Ramos (cell line): ENCODE data around the gene TUBGCP5.
"Not testable (repeated sequence)": the region's sequence is repeated elsewhere in the genome, so short reads cannot be mapped to it uniquely, and the experiment has no call there.

Experiments
- in situ Hi-C: fragments of 300-500 bp; cut with MboI; formaldehyde crosslinking; loops from one replicate; pipeline ENCODE4 v1.14.3; 2022; ENCODE audit warnings: low sequenced_read_pairs; ENCODE audit not compliant: unreplicated experiment

Gene TUBGCP5

GRCh38 chr15:23043987-23044386 lies 4.6 kb upstream of the TUBGCP5 start:
- in situ Hi-C loops = not testable (repeated sequence)

- in situ Hi-C loops = not testable (repeated sequence)
These were observed 4.2 kb upstream of the TUBGCP5 start for GRCh38 chr15:23043535-23043934.

- in situ Hi-C loops = not testable (repeated sequence)
These were observed 2.4 kb upstream of the TUBGCP5 start for GRCh38 chr15:23041736-23042135.

GRCh38 chr15:23039917-23040281 lies 530 bp upstream of the TUBGCP5 start:
- in situ Hi-C loops = no loop called here

- in situ Hi-C loops = no loop called here
These were observed 635 bp downstream of the TUBGCP5 start for GRCh38 chr15:23038726-23039142.

- in situ Hi-C loops = no loop called here
These were observed 3.3 kb downstream of the TUBGCP5 start for GRCh38 chr15:23035964-23036566.

GRCh38 chr15:23033979-23034378 lies 5.4 kb downstream of the TUBGCP5 start:
- in situ Hi-C loops = no loop called here

GRCh38 chr15:23026218-23026617 lies 13.2 kb downstream of the TUBGCP5 start:
- in situ Hi-C loops = no loop called here

- in situ Hi-C loops = no loop called here
These were observed 17.2 kb downstream of the TUBGCP5 start for GRCh38 chr15:23022156-23022555.

- in situ Hi-C loops = loop anchor here (10.0 kb wide), 1 partner anchor 60 kb away; no protein-coding TSS in a partner anchor
These were observed 24.9 kb downstream of the TUBGCP5 start for GRCh38 chr15:23014394-23015000.

GRCh38 chr15:23013681-23014080 lies 25.7 kb downstream of the TUBGCP5 start:
- in situ Hi-C loops = loop anchor here (10.0 kb wide), 1 partner anchor 61 kb away; no protein-coding TSS in a partner anchor

GRCh38 chr15:23012616-23013015 lies 26.8 kb downstream of the TUBGCP5 start:
- in situ Hi-C loops = loop anchor here (10.0 kb wide), 1 partner anchor 62 kb away; no protein-coding TSS in a partner anchor

- in situ Hi-C loops = no loop called here
These were observed 35.6 kb downstream of the TUBGCP5 start for GRCh38 chr15:23003736-23004135.

GRCh38 chr15:23002920-23003319 lies 36.4 kb downstream of the TUBGCP5 start:
- in situ Hi-C loops = no loop called here

- in situ Hi-C loops = no loop called here
These were observed 43.6 kb downstream of the TUBGCP5 start for GRCh38 chr15:22995795-22996194.

GRCh38 chr15:22992024-22992326 lies 47.4 kb downstream of the TUBGCP5 start:
- in situ Hi-C loops = no loop called here

- in situ Hi-C loops = no loop called here
These were observed 49.5 kb downstream of the TUBGCP5 start for GRCh38 chr15:22989576-22990477.

- in situ Hi-C loops = no loop called here
These were observed 50.6 kb downstream of the TUBGCP5 start for GRCh38 chr15:22988811-22989210.

GRCh38 chr15:22981931-22982330 lies 57.4 kb downstream of the TUBGCP5 start:
- in situ Hi-C loops = not testable (repeated sequence)

- in situ Hi-C loops = no loop called here
These were observed 58.1 kb downstream of the TUBGCP5 start for GRCh38 chr15:22981051-22981840.
